Measurements from ENCODE around the gene ESPN.

DNA sequence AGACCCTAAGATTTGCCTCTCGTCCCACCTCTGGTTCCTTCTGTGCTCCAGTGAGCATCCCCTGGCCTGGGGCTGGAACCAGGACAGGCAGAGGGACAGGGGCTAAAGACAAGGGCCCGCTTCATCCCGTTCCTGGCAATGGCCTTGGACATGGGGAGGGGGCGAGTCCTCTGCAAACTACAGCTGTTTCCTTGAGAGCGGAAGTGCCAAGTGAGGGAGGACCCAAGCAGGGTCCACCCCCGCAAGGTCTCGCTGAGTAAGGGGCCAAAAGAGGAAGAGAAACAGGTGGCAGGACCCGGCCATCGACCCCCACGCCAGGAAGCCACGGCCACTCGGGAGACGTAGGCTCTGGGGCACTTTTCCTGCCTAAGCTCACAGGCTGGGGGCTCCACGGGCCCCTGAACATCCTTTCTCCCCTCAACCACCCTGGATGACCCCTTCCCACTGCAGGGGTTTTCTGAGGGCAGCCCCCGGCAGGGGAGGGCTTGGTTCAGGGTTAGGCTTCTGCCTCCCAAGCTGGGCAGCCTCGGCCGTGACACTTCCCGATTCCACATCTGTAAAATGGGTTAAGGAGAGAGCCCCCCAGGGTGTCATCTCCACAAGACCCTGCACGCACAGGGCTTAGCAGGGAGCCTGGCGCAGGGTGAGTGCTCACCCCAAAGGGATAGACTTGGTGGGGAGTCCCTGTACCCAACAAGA lies 84.8 kb downstream of the ESPN start:
- TF ChIP-seq POLR2A (IDR thresholded peaks at IDR 0.05; ENCODE audit: low read depth, low read length) (no peak), POLR2AphosphoS5 (IDR thresholded peaks at IDR 0.05; ENCODE audit: low read depth, low read length) (no peak)

All from GM12891 (cell line).